A549 treated with RU486 at 1 μM for 4 hours (cell line): ENCODE measurements around the gene GCH1. TPM values are rescaled to one million over a fixed set of nuclear protein-coding genes. Genes with fewer than 3 reads are reported as not detected.

ENCODE experiments used
- total RNA-seq: library from RNA; stranded (reverse); fragments of 200-300 nt; extraction: Qiagen RNA extraction; gene quantifications from 5 replicates; pipeline ENCODE4 v1.2.3, GENCODE V29; 2022; ENCODE audit warnings: low read depth

GCH1 gene, protein sequence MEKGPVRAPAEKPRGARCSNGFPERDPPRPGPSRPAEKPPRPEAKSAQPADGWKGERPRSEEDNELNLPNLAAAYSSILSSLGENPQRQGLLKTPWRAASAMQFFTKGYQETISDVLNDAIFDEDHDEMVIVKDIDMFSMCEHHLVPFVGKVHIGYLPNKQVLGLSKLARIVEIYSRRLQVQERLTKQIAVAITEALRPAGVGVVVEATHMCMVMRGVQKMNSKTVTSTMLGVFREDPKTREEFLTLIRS
- 1.8 to 3.8 TPM (median 3.4 TPM) in 5 replicates for total RNA-seq

DNA sequence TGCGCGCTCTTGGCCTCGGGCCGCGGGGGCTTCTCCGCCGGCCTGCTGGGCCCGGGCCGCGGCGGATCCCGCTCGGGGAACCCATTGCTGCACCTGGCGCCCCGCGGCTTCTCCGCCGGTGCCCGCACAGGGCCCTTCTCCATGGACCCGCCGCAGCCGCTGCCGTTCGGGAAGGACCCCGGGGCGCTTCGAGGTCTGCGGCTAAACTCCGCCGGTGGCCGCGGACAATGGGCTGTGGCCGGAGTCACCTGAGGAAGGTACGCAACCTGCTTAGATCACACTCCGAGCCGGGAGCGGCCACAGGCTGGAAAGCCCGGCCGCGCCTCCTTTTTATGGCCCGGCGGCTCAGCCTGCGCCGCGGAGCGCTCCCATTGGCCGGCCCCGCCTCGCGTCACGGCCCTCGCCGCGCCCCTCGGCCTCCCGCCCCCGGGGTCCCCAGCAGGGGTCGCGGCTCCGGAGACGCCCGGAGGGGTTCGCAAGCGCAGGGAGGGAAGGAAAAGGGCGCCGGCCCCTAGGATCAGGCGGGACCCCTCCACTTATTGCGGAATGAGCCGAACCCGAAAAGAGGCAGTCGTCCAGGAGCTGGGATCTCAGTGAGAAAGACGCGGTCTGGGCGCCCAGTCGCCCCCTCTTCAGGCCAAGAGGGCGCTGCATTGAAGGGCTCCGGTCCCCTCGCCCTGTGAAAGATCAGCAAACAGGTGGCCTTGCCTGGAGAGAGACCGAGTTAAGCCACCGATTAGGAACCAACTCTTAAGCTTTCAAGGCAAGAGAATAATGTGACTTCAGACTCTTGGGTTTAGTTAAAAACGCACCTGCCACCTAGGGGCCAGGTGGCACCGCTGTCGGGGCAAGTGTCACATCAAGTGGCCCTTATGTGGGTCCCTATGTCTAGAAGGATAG, at the start of gene GCH1:
GCH1 (minus strand) TSS at position 306 of the 900 bp plus-strand sequence; CDS start at position 143, 163 bp downstream.

Other genes with a start within 250 kb of the GCH1 start
- 7.7 to 13.5 TPM (median 12.8 TPM) in 5 replicates for gene WDHD1, start 124.3 kb upstream of the GCH1 start, total RNA-seq
- gene SOCS4, start 124.4 kb upstream of the GCH1 start, total RNA-seq, result 4.6 to 9.7 TPM (median 9.1 TPM) in 5 replicates
- 103 to 120 TPM (median 114 TPM) in 5 replicates for gene MAPK1IP1L, start 148.8 kb upstream of the GCH1 start, total RNA-seq
- 150 to 195 TPM (median 179 TPM) in 5 replicates for gene LGALS3, start 226.4 kb upstream of the GCH1 start, total RNA-seq